GM19372 (cell line): ENCODE measurements around the gene PGBD5.

Experiments used
- ATAC-seq: cut with Tn5 transposase; IDR thresholded peaks from one replicate; pipeline ENCODE4 v1.9.1; 2021; ENCODE audit warnings: mild to moderate bottlenecking, low read depth, moderate library complexity; ENCODE audit not compliant: unreplicated experiment

Gene PGBD5

GRCh38 chr1:230268371-230269170 is 157.6 kb downstream of the PGBD5 start:
- no peak for ATAC-seq

- ATAC-seq = no peak
These were observed 158.6 kb downstream of the PGBD5 start for GRCh38 chr1:230267338-230268065.

GRCh38 chr1:230266456-230266855 is 159.7 kb downstream of the PGBD5 start:
- no peak for ATAC-seq

GRCh38 chr1:230265200-230266115 is 160.7 kb downstream of the PGBD5 start:
- no peak for ATAC-seq
